HG02798 (cell line): ENCODE data around the gene RIMBP2.

Experiments
- ATAC-seq: cut with Tn5 transposase; IDR thresholded peaks from one replicate; pipeline ENCODE4 v1.9.1; 2021; ENCODE audit warnings: mild to moderate bottlenecking; ENCODE audit not compliant: unreplicated experiment, poor library complexity

RIMBP2 gene

GRCh38 chr12:130456375-130457199 lies 259.5 kb downstream of the RIMBP2 start:
- ATAC-seq: no peak

GRCh38 chr12:130455161-130455560 lies 260.9 kb downstream of the RIMBP2 start:
- no peak for ATAC-seq

GRCh38 chr12:130454296-130454695 lies 261.8 kb downstream of the RIMBP2 start:
- ATAC-seq: no peak

- ATAC-seq: no peak
These were observed 263.6 kb downstream of the RIMBP2 start for GRCh38 chr12:130452546-130452945.

GRCh38 chr12:130451001-130451930 lies 264.8 kb downstream of the RIMBP2 start:
- no peak for ATAC-seq

GRCh38 chr12:130449291-130449690 lies 266.8 kb downstream of the RIMBP2 start:
- ATAC-seq: no peak

- ATAC-seq: no peak
These were observed 267.9 kb downstream of the RIMBP2 start for GRCh38 chr12:130448044-130448821.

- ATAC-seq: no peak
These were observed 268.5 kb downstream of the RIMBP2 start for GRCh38 chr12:130447655-130447965.

- ATAC-seq: no peak
These were observed 269.0 kb downstream of the RIMBP2 start for GRCh38 chr12:130446846-130447654.

GRCh38 chr12:130444986-130445385 lies 271.1 kb downstream of the RIMBP2 start:
- ATAC-seq: no peak

- ATAC-seq: no peak
These were observed 272.0 kb downstream of the RIMBP2 start for GRCh38 chr12:130444061-130444460.

GRCh38 chr12:130441771-130442760 lies 274.0 kb downstream of the RIMBP2 start:
- ATAC-seq: no peak

GRCh38 chr12:130440411-130441080 lies 275.6 kb downstream of the RIMBP2 start:
- ATAC-seq: no peak

GRCh38 chr12:130439250-130439649 lies 276.8 kb downstream of the RIMBP2 start:
- no peak for ATAC-seq

- no peak for ATAC-seq
These were observed 277.4 kb downstream of the RIMBP2 start for GRCh38 chr12:130438711-130439110.

- no peak for ATAC-seq
These were observed 277.9 kb downstream of the RIMBP2 start for GRCh38 chr12:130438243-130438620.

- no peak for ATAC-seq
These were observed 278.4 kb downstream of the RIMBP2 start for GRCh38 chr12:130437555-130438242.
